Osteocyte (in vitro differentiated cells): ENCODE measurements around the gene ARHGEF38. TPM values are rescaled to one million over a fixed set of nuclear protein-coding genes. Genes with fewer than 3 reads are reported as not detected.

ENCODE experiments used
- DNase-seq: peaks from one replicate; pipeline ENCODE4 v3.0.0; 2021; ENCODE audit warnings: mixed read lengths; ENCODE audit not compliant: unreplicated experiment; ENCODE audit errors: extremely low spot score
- H3K27ac Mint-ChIP-seq: one replicate; pipeline ENCODE4 v1.8.0; 2021; ENCODE audit warnings: mild to moderate bottlenecking, mixed read lengths; ENCODE audit not compliant: unreplicated experiment
- H3K27me3 Mint-ChIP-seq: one replicate; pipeline ENCODE4 v1.8.0; 2021; ENCODE audit warnings: mixed read lengths; ENCODE audit not compliant: unreplicated experiment
- H3K36me3 Mint-ChIP-seq: one replicate; pipeline ENCODE4 v1.8.0; 2021; ENCODE audit warnings: mixed read lengths; ENCODE audit not compliant: unreplicated experiment
- H3K4me1 Mint-ChIP-seq: one replicate; pipeline ENCODE4 v1.8.0; 2021; ENCODE audit warnings: mixed read lengths; ENCODE audit not compliant: unreplicated experiment
- H3K4me3 Mint-ChIP-seq: one replicate; pipeline ENCODE4 v1.8.0; 2021; ENCODE audit warnings: mild to moderate bottlenecking, moderate library complexity, mixed read lengths; ENCODE audit not compliant: unreplicated experiment
- H3K9me3 Mint-ChIP-seq: one replicate; pipeline ENCODE4 v1.8.0; 2021; ENCODE audit warnings: mixed read lengths; ENCODE audit not compliant: unreplicated experiment
- CTCF ChIP-seq: fragments of 200-600 bp; sonication (generic); IDR thresholded peaks from 2 replicates; pipeline ENCODE4 v1.5.0; 2021; ENCODE audit warnings: antibody characterized with exemption, mild to moderate bottlenecking, moderate library complexity
- total RNA-seq: library from RNA; stranded (reverse); gene quantifications from 2 replicates; pipeline ENCODE4 v1.2.1, GENCODE V29; 2021

The ARHGEF38 gene
- total RNA-seq, 1 donor from 2014 or later: not detected

GRCh38 chr4:105625214-105625613, 72.8 kb downstream of the ARHGEF38 start:
- no peaks in the 10 kb centered on the region for H3K4me1 Mint-ChIP-seq
- no peaks in the 10 kb centered on the region for H3K36me3 Mint-ChIP-seq
- no peak overlapping the region for H3K4me3 Mint-ChIP-seq
- TF ChIP-seq CTCF: no peak
- DNase-seq: no peak
- no peak overlapping the region for H3K27ac Mint-ChIP-seq
- peaks cover 21% of the 10 kb centered on the region for H3K27me3 Mint-ChIP-seq
- H3K9me3 Mint-ChIP-seq: no peaks in the 10 kb centered on the region

- Mint-ChIP-seq H3K36me3 (no peaks in the 10 kb centered on the region), H3K4me1 (no peaks in the 10 kb centered on the region), H3K4me3 (no peak overlapping the region), H3K9me3 (no peaks in the 10 kb centered on the region), H3K27me3 (peaks cover 31% of the 10 kb centered on the region), H3K27ac (no peak overlapping the region)
- no peak for TF ChIP-seq CTCF
- DNase-seq: no peak
Observed at GRCh38 chr4:105626846-105627245, 74.4 kb downstream of the ARHGEF38 start.

- Mint-ChIP-seq H3K9me3 (no peaks in the 10 kb centered on the region), H3K27ac (no peak overlapping the region), H3K4me1 (no peaks in the 10 kb centered on the region), H3K4me3 (no peak overlapping the region), H3K36me3 (no peaks in the 10 kb centered on the region), H3K27me3 (peaks cover 30% of the 10 kb centered on the region)
- TF ChIP-seq CTCF: no peak
- DNase-seq: no peak
Observed at GRCh38 chr4:105627620-105628019, 75.2 kb downstream of the ARHGEF38 start.

- Mint-ChIP-seq H3K4me1 (no peaks in the 10 kb centered on the region), H3K27ac (no peak overlapping the region)
Observed at GRCh38 chr4:105630670-105631655, 78.5 kb downstream of the ARHGEF38 start.

More at GRCh38 chr4:105630670-105631655, 78.5 kb downstream of the ARHGEF38 start:
- no peaks in the 10 kb centered on the region for H3K36me3 Mint-ChIP-seq
- TF ChIP-seq CTCF: no peak
- peaks cover 44% of the 10 kb centered on the region for H3K27me3 Mint-ChIP-seq
- H3K4me3 Mint-ChIP-seq: no peak overlapping the region
- no peaks in the 10 kb centered on the region for H3K9me3 Mint-ChIP-seq
- no peak for DNase-seq
